ENCODE results near the gene CCDC92B. TPM values are rescaled to one million over a fixed set of nuclear protein-coding genes. Genes with fewer than 3 reads are reported as not detected.
A peak's percentile ranks its signal among the peaks of the same experiment; 100 is the strongest.

Gene CCDC92B
- total RNA-seq, 1 experiment from 2014 or later = 15.2 TPM

GRCh38 chr17:2683912-2684311 is 65.5 kb downstream of the CCDC92B start:
- H3K36me3 Mint-ChIP-seq = peaks cover 37% of the 10 kb centered on the region
- peaks cover 1% of the 10 kb centered on the region for H3K4me1 Mint-ChIP-seq
- no peaks in the 10 kb centered on the region for H3K9me3 Mint-ChIP-seq
- ChIA-PET POLR2A (no interaction called here), CTCF (interaction anchor here (0.6 to 0.9 kb wide), 2 partner anchors 19 to 160 kb away, joined by 3 read pairs; no protein-coding TSS in a partner anchor)
- 0 out of 2 replicates have a peak overlapping the region, but pooled peaks have one; percentile 83 for H3K27ac Mint-ChIP-seq
- TF ChIP-seq AR (CRISPR knock-in tag; IDR thresholded peaks at IDR 0.05) = no peak
- no peak for TF ChIP-seq E2F4 (CRISPR knock-in tag; IDR thresholded peaks at IDR 0.05; ENCODE audit: borderline replicate concordance, low read depth)
- TF ChIP-seq PRDM15 (CRISPR knock-in tag; IDR thresholded peaks at IDR 0.05) = no peak
- TF ChIP-seq GRHL2 (CRISPR knock-in tag; IDR thresholded peaks at IDR 0.05; ENCODE audit: insufficient replicate concordance, severe bottlenecking) = no peak
- TF ChIP-seq MXD4 (CRISPR knock-in tag; IDR thresholded peaks at IDR 0.05; ENCODE audit: borderline replicate concordance) = no peak
- no peak for TF ChIP-seq CTCF (IDR thresholded peaks at IDR 0.05)
- TF ChIP-seq ATF1 (CRISPR knock-in tag; IDR thresholded peaks at IDR 0.05) = no peak
- DNase-seq (ENCODE audit: low spot score) (no peak), ATAC-seq (no peak)
- no peak overlapping the region for H3K4me3 Mint-ChIP-seq
- H3K27me3 Mint-ChIP-seq (ENCODE audit: low read depth) = no peaks in the 10 kb centered on the region

GRCh38 chr17:2682176-2682938 is 67.1 kb downstream of the CCDC92B start:
- H3K36me3 Mint-ChIP-seq = peaks cover 38% of the 10 kb centered on the region
- no peak for DNase-seq (ENCODE audit: low spot score)
- CTCF ChIA-PET = no interaction called here

GRCh38 chr17:2681650-2682049 is 67.8 kb downstream of the CCDC92B start:
- Mint-ChIP-seq H3K27ac (no peak overlapping the region), H3K27me3 (ENCODE audit: low read depth) (no peaks in the 10 kb centered on the region), H3K4me3 (no peak overlapping the region), H3K4me1 (no peaks in the 10 kb centered on the region), H3K36me3 (peaks cover 43% of the 10 kb centered on the region), H3K9me3 (no peaks in the 10 kb centered on the region)
- DNase-seq (ENCODE audit: low spot score) (no peak), ATAC-seq (no peak)
- POLR2A ChIA-PET = no interaction called here
- CTCF ChIA-PET = no interaction called here
- no peak for TF ChIP-seq ZNF317 (CRISPR knock-in tag; IDR thresholded peaks at IDR 0.05; ENCODE audit: borderline replicate concordance, low read depth)
- no peak for TF ChIP-seq ZNF138 (CRISPR knock-in tag; conservative IDR thresholded peaks at IDR 0.05)
- no peak for TF ChIP-seq TEAD1 (CRISPR knock-in tag; IDR thresholded peaks at IDR 0.05)
- TF ChIP-seq ZNF671 (CRISPR knock-in tag; IDR thresholded peaks at IDR 0.05) = no peak
- no peak for TF ChIP-seq CBFB (CRISPR knock-in tag; IDR thresholded peaks at IDR 0.05; ENCODE audit: low read depth)
- TF ChIP-seq E2F5 (CRISPR knock-in tag; IDR thresholded peaks at IDR 0.05) = no peak
- TF ChIP-seq MXD4 (CRISPR knock-in tag; IDR thresholded peaks at IDR 0.05; ENCODE audit: borderline replicate concordance) = no peak
- TF ChIP-seq NFATC4 (CRISPR knock-in tag; IDR thresholded peaks at IDR 0.05) = no peak

More at GRCh38 chr17:2682176-2682938, 67.1 kb downstream of the CCDC92B start:
- no peaks in the 10 kb centered on the region for H3K27me3 Mint-ChIP-seq (ENCODE audit: low read depth)
- no peaks in the 10 kb centered on the region for H3K9me3 Mint-ChIP-seq
- no peak for TF ChIP-seq ZNF671 (CRISPR knock-in tag; IDR thresholded peaks at IDR 0.05)
- ATAC-seq = no peak
- H3K4me1 Mint-ChIP-seq = no peaks in the 10 kb centered on the region
- no peak overlapping the region for H3K4me3 Mint-ChIP-seq
- no peak overlapping the region; the same call in 1 of the 2 replicates for H3K27ac Mint-ChIP-seq
- POLR2A ChIA-PET = no interaction called here

Data from WTC11 (cell line).